NCI-H1092 treated with DMSO at 0.1 percent for 48 hours (cell line): ENCODE results near the gene GAB2.

Experiments used
- DNase-seq: peaks from one replicate; lab custom pipeline; 2025; lab: John Stamatoyannopoulos, UW

GAB2 gene

DNA sequence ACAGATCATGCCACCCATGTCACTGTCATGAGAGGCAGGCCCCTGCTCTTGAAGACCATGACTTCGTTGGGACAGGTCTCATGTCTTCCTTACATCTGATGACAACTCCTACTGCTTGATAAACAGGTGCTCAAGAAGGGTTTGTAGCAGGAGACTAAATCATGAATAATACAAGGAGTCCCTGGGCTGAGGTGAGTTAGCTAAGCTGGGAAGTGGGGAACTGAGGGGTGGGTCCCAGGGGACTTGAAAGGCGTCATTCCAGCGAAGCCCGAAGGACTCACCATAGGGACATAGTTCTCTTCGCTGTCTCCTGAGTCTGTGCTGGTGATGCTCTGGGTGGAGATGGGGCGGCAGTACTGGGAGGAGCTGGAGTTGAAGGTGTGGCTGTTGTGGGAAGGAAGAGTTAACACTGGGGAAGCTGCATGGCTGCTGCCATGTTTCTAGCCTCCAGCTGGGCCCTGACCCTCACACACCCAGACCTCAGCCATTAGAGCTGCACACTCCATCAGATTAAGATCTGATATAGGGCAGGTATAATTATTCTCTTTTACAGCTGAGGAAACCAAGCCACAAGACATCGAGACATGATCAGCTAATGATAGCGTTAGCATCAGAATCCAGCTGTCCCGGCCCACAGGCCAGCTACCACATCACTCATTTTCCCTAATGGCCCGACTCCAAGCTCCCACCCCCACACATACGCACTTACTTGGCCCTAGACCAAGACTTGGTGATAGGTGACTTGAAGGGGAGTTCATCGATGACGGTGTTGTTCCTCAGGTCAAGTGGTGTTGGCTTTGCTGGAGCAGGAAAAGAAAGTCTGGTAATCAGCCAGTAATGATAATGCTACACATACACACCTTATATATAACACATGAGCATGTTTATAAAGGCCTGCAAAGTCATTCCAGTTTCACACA lies 196.0 kb downstream of the GAB2 start:
- no peak for DNase-seq

DNA sequence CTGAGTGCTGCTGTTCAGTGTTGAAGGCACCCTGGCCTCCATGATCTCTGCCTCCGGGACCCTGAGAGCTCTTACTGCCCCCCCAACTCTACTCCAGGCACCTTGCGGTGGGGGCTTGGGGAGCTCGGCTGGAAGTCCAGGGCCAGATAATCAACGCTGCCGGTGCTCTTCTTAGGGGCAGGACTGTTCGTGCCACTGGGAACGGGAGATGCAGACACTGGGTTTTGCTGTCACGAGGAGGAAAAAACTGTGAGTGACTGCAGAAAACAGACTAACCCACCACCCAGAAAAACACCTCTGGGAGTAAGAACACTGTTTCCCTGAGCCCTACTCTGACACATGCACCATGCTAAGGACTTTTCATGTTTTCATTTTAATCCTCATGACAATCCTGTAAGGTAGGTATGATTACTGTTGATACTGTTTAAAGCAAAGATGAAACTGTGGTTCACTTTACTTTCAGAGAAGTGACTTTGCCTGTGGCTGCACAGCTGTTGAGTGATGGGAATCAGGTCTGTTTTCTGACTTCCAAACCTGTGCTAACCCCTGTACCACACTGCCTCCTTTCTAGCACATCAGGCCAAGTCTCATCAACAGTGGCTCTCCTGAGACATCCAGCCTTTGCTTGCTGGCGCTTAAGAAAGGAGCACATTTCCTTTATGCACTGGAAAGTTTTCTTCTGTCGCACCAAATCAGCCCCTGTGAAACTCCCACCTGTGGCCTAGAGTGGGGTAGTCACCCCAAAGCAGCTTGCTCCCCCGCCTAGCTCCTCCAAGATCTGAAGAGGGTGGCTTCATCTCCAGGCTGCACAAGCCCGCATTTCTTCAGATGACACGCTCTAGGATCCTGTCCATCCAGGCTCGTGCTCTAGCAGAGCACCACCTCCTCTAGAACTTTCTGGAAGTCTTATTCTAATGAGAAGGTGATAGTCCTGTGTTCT lies 197.1 kb downstream of the GAB2 start:
- DNase-seq = no peak

DNA sequence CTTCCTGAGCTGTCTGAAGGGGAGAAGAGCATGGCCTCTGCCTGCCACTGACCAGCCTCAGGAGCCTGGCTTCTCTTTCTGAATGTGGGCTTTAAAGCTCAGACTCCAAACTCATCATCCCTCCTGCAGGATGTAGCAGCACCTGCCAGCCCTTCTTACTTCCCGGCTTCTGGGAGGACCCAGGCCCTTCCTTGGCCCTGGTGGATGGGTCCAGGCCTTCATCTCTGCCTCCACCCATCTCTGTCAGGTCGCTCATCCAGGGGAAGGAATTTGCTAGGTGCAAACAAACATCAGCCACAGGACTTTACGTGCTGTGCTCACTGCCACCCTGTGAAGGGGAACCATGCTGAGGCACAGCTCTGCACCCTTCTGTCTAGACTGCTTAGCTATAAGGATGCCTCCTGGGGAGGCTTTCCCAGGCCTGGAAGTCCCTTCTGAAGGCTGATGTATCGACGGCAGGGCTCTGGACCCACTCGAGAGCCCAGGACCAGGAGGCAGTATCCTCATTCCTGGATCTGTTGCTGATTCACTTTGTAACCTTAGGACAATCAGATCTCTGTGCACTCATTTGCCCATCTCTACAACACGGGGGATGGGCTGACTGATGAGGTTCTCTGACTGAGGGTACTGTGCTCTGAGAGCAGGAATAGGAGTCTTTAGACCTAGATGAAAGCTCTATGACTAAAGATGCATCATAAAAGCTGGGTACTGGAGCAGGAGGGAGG lies 198.0 kb downstream of the GAB2 start:
- no peak for DNase-seq

DNA sequence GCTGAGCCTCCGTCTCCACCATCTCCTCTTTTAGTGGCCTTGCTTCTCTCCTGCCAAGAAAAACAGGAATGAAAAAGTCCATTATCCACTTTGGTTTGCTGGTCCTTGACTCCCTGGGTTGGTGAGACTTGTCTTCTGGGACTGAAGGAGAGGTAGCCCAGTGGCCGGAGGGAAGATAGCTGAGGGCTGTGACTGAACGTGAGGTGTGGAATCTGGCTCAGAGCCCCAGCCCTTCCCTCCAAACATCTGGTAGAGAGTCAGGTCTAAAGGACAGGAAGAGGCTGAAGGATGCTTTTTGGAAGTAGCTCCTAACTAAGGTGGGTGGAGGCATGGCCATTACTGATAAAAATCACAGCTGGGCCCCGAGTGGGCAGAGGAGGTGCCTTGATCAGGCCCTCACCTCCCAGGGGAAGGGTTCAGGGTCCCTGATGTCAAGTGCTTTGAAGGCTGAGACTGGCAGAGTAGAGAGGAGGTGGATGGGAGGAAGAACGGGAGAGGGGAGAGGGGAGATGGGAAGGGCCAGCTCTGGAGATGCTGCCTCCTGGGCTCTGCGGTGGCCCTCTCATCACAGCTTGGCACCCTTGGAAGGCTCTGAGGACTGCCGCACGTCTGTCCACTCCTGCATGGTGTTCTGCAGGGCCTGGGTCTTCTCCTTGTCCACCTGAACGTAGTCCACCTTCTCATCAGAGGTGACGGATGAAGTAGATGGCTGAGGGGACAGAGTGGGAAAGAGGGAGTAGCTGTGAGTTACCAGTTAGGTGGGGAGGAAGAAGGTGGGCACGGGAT lies 198.7 kb downstream of the GAB2 start:
- DNase-seq = no peak

DNA sequence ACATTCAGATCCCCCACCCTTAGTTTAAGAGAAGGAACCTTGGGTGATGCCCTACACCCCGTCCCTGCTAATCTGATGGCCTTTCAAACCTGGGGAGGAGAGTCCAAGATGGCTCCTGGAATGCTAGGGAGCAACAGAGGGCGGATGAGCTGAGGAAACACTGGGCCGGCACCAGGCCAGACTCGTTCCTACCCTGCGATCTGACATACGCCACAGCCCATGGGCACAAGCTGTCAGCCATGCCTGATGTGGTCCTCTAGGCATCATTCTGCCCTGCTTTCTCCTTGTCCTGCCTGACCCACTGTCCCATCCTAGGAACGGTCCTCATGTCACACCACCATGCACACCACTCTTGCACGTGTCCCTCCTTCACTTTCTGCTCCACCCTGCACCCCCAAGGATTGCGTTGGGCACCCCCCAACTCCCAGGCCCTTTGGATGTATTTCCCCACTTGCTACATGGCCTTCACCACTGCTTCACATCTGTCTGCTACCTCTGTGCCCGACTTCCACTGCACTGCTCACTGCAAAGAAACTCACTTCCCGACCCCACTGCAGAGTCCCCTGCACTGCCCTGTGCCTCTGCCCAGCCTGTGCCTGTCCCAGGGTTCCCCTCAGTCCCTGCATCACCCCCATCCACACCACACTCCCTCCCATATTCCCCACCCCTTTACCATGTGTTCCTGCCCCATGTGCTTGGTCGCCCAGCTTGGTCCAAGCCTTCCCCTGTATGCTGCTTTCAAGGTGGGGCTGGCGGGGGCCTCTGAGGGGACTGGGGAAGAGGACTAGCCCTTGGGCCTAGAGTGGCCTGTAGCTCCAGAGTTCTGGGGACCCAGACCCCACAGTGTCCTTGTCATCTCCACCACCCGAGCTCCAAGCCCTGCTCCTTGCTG lies 199.7 kb downstream of the GAB2 start:
- DNase-seq = no peak

DNA sequence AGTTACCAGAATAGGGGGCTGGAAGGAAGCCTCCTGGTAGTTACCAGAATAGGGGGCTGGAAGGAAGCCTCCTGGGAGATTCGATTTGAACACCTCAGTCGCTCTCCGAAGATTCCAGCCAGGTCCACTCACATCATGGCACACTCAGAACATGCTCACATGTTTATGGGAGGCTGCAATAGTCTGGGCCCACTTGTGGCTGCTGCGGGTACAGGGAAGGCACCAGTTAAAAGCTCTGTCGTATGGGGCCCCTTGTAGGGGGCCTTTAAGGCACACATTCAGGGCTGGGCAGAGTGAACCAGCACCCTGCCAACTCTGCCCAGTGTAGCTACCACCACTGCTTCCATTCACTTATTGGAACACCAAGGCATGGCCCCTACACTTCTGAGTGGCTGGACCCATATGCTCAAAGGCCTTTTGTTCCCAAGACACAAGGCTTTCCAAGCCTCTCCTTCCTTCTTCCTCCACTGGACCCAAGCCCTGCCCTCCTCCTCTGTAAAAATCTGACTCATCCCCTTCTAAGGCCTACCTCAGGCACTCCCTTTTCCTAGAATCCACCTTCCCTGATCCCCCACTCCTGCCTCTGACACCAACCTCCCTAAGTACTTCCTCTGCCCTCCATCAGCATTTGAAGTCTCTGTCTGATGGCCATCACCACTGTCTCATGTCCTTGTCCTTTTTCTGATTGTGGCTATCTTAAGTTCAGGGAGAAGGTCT lies 200.9 kb downstream of the GAB2 start:
- no peak for DNase-seq

DNA sequence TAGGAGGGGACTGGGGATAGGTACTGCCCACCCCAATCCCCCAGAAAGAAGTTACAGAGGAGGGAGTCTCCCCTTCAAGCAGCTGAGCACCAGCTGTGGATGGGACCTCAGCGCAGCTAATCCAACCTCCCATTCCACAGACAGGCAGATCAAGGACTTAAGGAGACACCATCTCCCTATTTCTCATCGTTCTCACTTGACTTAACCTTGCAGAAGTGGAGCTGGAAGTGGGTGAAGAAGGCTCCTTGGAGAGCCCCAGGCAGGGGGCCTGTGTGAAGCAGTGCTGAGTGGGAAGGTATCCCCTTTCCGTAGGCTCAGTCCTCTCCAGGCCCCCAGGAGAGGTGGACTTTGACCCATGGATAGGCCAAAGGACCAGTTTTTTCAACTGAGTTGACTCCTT lies 201.6 kb downstream of the GAB2 start:
- DNase-seq = no peak

DNA sequence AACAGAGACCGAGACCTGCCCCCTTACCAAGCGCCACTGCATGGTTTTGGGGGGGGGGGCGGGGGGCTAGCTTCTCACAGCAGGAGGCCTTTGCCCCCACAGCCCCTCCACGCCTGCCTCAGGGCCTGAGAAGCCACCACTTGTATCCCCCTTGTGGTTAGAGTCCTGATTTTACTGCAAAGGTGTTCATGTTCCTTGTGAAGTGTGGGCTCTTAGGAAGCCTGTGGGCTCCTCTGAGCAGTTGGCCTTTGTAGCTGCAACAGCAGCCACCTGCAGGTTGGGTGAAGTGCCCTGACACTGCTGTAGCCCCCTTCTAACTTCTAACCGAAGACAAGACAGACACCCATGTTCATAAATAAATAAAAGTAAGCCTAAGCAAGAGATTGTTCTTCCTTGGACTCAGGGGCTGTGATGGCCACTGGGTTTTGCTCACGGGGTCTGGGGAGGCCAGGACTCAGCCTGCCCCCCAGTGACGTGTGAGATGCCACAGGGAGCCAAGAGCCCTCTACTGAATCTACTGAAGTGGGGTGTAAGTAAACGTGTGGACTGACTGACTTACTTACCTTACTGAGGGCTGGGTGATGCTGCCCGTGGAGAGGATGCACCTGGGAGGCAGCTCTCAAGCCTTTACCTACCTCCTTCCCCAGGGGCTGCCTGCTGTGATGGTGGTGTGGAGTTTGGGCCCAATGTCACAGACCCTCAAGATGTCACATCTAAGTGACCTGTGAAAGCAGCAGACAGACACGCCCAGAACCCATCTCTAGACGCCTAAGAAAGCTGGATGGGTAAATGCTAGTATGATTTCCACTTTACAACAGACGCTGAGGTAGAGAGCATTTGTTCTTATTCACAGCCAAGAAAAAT lies 203.1 kb downstream of the GAB2 start:
- DNase-seq = no peak

DNA sequence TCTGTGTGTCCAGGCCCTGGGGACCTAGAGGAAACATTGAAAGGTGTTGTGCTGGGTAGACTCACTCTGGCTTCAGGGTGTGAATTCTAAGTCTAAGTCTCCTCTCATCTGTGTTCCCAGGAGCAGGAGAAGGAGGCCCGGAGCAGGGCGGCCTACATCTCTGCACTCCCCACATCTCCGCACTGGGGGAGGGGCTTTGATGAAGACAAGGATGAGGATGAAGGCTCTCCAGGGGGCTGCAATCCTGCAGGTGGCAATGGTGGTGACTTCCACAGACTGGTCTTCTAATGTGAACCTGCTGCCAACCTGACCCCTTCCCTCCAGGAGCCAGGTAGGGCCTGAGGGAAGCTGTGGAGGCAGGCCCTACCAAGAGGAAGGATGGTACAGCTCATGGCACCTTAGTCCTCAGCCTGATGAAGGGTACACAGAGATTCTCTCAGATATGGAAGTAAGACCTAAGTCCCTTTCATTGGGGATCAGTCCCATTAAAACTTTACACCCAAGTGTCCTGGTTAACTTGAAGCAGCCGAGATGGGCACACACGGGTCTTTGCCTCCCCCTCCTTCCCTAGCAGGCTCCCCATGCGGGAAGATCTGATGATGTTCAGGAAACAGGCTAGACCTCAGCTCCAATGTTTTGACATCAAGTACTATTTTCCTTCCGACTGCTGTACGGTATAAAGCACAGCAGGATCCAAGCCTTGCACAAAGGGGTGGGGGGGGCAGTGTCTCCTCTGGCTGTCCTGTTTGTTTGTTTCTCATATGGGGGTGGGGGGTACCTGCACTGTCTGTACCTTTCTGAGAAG lies 203.9 kb downstream of the GAB2 start:
- no peak for DNase-seq

DNA sequence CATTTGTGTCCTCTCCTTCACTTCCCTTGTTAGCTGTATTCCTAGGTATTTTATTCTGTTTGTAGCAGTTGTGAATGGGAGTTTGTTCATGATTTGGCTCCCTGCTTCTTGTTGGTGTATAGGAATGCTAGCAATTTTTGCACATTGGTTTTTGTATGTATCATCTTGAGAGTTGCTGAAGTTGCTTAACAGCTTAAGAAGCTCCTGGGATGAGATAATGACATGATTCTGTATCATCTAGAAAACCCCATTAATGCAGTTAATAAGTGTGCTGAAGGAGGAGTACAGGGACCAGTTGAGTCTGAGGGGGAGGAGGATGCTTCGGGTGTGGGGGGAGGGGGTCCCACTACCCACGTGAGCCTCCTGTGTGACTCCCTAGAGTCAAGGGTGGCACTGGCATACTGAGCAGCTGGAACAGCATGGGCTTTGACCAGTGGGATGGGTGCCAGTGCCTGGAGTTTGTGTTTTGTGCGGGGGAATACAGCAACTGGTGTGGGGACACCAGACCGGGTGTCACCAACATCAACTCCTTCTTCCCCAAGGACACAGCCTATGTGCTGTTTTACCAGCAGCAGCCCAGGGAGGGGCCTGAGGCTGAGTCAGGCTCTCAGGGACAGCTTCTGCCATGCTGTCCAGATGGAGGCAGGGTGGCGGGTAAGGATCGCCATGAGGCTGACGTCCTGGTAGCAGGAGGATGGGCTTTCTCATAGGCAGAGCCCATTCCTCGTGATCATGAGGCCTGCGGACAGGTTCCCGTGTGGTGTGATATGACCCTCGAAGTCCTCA lies 204.8 kb downstream of the GAB2 start:
- DNase-seq = no peak

DNA sequence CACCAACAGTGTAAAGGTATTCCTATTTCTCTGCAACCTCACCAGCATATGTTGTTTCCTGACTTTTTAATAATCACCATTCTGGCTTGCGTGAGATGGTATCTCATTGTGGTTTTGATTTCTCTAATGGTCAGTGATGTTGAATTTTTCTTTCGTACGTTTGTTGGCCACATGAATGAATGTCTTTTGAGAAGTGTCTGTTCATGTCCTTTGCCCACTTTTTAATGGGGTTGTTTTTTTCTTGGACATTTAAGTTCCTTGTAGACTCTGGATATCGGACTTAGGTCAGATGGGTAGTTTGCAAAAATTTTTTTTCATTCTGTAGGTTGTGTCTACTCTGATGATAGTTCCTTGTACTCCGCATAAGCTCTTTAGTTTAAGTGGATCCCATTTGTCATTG lies 206.1 kb downstream of the GAB2 start:
- DNase-seq = no peak

DNA sequence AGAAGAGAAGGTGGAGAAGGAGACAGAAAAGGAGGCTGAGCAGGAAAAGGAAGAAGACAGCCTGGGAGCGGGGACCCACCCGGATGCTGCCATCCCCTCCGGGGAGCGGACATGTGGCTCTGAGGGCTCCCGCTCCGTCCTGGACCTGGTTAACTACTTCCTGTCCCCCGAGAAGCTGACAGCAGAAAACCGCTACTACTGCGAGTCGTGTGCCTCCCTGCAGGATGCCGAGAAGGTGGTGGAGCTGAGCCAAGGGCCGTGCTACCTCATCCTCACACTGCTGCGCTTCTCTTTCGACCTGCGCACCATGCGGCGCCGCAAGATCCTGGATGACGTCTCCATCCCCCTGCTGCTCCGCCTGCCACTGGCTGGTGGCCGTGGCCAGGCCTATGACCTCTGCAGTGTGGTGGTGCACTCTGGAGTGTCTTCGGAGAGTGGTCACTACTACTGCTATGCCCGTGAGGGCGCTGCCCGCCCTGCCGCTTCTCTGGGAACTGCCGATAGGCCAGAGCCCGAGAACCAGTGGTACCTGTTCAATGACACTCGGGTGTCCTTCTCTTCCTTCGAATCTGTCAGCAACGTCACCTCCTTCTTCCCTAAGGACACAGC lies 207.5 kb downstream of the GAB2 start:
- no peak for DNase-seq

DNA sequence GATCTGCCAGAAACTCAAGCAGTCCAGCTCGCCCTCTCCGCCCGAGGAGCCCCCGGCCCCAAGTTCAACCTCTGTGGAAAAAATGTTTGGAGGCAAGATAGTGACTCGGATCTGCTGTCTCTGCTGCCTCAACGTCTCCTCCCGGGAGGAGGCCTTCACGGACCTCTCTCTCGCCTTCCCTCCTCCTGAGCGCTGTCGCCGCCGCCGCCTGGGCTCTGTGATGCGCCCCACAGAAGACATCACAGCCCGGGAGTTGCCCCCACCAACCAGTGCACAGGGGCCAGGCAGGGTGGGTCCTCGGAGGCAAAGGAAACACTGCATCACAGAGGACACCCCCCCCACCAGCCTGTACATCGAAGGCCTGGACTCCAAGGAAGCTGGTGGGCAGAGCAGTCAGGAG lies 208.1 kb downstream of the GAB2 start:
- no peak for DNase-seq

DNA sequence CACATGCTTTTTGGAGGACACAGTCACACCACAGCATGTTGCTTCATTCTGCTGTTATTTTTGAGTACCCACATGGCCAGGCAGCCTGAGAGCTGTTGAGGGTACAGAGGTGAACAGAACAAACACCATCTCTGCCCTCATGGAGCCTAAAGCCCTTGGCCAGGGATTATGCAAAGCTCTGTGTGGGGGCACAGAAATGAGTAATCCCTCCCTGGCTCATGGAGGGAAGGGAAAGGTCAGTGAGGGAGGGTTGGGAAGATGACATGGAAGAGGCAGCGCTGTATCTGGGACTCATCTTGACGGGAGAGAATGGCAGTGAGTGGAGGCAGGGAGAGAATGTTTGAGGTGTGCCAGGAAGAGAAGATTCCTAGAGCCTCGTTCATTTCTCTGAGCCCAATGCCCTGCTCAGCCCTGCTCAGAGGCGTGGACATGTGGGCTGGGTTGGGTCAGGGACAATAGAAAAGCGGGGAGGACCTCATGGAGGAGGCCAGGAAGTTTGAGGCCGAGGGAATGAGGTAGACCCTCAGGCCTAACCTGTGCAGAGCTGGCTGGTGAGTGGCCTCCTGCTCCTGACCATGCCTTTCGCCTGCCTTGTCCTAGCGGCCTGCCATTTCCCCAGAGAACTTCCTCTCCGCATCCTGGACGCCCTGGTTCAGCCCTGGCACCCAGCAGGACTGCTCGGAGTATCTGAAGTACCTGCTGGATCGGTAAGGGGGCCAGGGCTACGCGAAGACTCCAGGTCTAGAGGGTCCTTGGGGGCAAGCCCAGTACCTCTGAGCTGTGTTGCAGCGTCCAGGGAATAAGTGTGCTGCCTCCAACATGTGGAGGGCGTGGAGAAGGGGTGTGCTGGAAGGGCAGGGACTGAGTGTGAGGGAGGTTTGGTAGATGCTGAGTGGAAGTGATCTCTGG lies 209.1 kb downstream of the GAB2 start:
- no peak for DNase-seq

DNA sequence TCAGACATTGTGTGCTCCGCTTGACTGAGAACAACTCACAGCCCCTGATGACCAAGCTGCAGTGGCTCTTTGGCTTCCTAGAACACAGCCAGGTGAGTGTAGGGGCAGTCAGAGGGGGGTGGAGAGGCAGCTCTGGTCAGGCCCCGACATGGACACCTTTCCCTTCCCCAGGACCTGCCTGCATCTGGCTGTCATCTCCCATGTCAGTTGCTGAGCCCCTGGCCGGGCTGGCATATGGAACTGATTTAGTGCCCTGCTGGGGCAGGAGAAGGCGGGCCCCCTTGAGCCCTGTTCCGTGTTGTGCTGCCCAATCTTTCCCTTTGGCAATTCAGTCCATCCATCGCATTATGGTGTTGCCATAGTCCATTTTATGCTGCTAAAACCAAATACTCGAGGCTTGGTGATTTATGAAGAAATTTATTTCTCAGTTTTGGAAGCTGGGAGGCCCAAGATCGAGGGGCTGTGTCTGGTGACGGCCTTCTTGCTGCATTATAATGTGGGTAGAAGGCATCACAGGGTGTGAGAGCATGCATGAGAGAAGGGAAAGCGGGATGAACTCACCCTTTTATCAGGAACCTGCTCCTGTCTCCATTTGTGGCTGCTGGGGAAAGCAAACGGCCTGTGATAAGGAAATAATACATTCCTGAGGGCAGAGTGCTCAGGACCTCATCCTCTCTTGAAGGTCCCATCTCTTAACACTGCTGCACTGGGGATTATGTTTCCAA lies 209.9 kb downstream of the GAB2 start:
- no peak for DNase-seq
